K562 (cell line): ENCODE data around the gene GYS1. TPM values are rescaled to one million over a fixed set of nuclear protein-coding genes. Genes with fewer than 3 reads are reported as not detected.

Experiments
- BDP1 ChIP-seq: IDR thresholded peaks from 3 replicates; pipeline ENCODE4 v1.6.1; 2011; ENCODE audit not compliant: insufficient read length, insufficient read depth
- EP400 ChIP-seq: fragments of 450-650 bp; IDR thresholded peaks from 2 replicates; pipeline ENCODE4 v1.6.1; 2017; ENCODE audit warnings: antibody characterized with exemption, mild to moderate bottlenecking, moderate library complexity
- GATAD2B ChIP-seq: fragments of 450-650 bp; IDR thresholded peaks from 2 replicates; pipeline ENCODE4 v1.6.1; 2017; ENCODE audit warnings: mild to moderate bottlenecking, borderline replicate concordance
- HNRNPUL1 ChIP-seq: fragments of 200-400 bp; formaldehyde crosslinking; IDR thresholded peaks from 2 replicates; pipeline ENCODE4 v1.6.1; 2017; ENCODE audit warnings: low read length
- POLR3G ChIP-seq: IDR thresholded peaks from 2 replicates; pipeline ENCODE4 v1.6.1; 2011; ENCODE audit not compliant: insufficient read length, insufficient replicate concordance; ENCODE audit errors: extremely low read depth
- RFX5 ChIP-seq: IDR thresholded peaks from 2 replicates; pipeline ENCODE4 v1.6.1; 2011; ENCODE audit warnings: low read depth, mild to moderate bottlenecking, improper control_type of control experiment, low read length
- SRSF7 ChIP-seq: fragments of 200-400 bp; formaldehyde crosslinking; optimal IDR thresholded peaks from 2 replicates; pipeline ENCODE3; 2017; ENCODE audit warnings: mild to moderate bottlenecking, low read depth, low read length
- ZNF79 ChIP-seq: fragments of 250-450 bp; sonication (Bioruptor Pico); IDR thresholded peaks from 2 replicates; pipeline ENCODE4 v1.4.0; 2020; ENCODE audit warnings: low read depth, mild to moderate bottlenecking, moderate library complexity
- polyA plus RNA-seq, 8 experiments: library from polyadenylated mRNA; depleted of rRNA in 4 of 8; stranded (reverse) in 5 of 8; unstranded in 3 of 8; fragments of >200 nt; fragmentation: Nextera tagmentation in 2 of 8; fragmentation: Illumina TruSeq in 1 of 8; extraction: Ambion mirVana in 2 of 8; extraction: Trizol in 1 of 8; gene quantifications; 2 replicates each; pipeline versions ENCODE4 v1.2.1 to v1.2.3, GENCODE V29; 2011 to 2014; ENCODE audit warnings: inconsistent platforms in 1 of 8, missing spikeins in 1 of 8
- total RNA-seq, 7 experiments: library from RNA; depleted of rRNA in 6 of 7; stranded (reverse); fragments of >200 nt in 6 of 7; fragmentation: Illumina TruSeq in 2 of 7; extraction: Trizol in 2 of 7; gene quantifications; 2 replicates each; pipeline versions ENCODE4 v1.2.1 to v1.2.3, GENCODE V29; 2011 to 2021; ENCODE audit warnings: low replicate concordance in 1 of 7
- TF ChIP-seq, protein P1 (sequence below), 2 experiments: fragments of 450-650 bp in 1 of 2; sonication (generic) in 1 of 2; formaldehyde crosslinking in 1 of 2; IDR thresholded peaks; 2 replicates each; pipeline versions ENCODE4 v1.7.1 to v1.9.0; 2016 to 2022; ENCODE audit warnings: inconsistent platforms in 1 of 2, mild to moderate bottlenecking in 1 of 2, missing genetic modification reagents in 1 of 2
- TF ChIP-seq, protein P2 (sequence below): IDR thresholded peaks from 2 replicates; pipeline ENCODE4 v1.6.1; 2014; ENCODE audit warnings: antibody characterized with exemption
- TF ChIP-seq, protein P3 (sequence below): IDR thresholded peaks from 2 replicates; pipeline ENCODE4 v1.6.1; 2012; ENCODE audit warnings: low read depth, low read length, improper control_type of control experiment, borderline replicate concordance
- TF ChIP-seq, protein P4 (sequence below): fragments of 250-450 bp; sonication (Bioruptor Pico); IDR thresholded peaks from 2 replicates; pipeline ENCODE4 v1.9.0; 2021; ENCODE audit warnings: mild to moderate bottlenecking, inconsistent platforms

GYS1 gene
- total and polyA plus RNA-seq, 9 of the 15 experiments (the other 6 are each of a cell fraction or from before 2014, with no cell fraction given) = 1.9 to 31.1 (median 15.2) TPM

DNA sequence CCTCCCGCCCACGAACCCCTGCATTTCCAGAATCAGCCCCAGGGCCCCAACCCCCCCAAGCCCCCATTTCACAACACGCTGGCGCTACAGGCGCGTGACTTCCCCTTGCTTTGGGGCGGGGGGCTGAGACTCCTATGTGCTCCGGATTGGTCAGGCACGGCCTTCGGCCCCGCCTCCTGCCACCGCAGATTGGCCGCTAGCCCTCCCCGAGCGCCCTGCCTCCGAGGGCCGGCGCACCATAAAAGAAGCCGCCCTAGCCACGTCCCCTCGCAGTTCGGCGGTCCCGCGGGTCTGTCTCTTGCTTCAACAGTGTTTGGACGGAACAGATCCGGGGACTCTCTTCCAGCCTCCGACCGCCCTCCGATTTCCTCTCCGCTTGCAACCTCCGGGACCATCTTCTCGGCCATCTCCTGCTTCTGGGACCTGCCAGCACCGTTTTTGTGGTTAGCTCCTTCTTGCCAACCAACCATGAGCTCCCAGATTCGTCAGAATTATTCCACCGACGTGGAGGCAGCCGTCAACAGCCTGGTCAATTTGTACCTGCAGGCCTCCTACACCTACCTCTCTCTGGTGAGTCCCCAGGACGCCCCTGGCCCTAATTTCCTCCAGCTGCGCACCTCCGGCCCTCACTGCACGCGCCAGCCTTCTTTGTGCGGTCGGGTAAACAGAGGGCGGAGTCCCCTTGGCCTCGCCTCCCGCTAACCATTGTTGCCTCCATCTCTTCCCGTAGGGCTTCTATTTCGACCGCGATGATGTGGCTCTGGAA, 27.9 kb downstream of the GYS1 start, which contains the start of gene FTL (continued):
- TF ChIP-seq ZNF79 = no peak
- TF ChIP-seq BDP1 = no peak
- no peak for TF ChIP-seq POLR3G
- peak; percentile 80 for TF ChIP-seq EP400
- TF ChIP-seq RFX5 = no peak
- TF ChIP-seq, protein P1, sequence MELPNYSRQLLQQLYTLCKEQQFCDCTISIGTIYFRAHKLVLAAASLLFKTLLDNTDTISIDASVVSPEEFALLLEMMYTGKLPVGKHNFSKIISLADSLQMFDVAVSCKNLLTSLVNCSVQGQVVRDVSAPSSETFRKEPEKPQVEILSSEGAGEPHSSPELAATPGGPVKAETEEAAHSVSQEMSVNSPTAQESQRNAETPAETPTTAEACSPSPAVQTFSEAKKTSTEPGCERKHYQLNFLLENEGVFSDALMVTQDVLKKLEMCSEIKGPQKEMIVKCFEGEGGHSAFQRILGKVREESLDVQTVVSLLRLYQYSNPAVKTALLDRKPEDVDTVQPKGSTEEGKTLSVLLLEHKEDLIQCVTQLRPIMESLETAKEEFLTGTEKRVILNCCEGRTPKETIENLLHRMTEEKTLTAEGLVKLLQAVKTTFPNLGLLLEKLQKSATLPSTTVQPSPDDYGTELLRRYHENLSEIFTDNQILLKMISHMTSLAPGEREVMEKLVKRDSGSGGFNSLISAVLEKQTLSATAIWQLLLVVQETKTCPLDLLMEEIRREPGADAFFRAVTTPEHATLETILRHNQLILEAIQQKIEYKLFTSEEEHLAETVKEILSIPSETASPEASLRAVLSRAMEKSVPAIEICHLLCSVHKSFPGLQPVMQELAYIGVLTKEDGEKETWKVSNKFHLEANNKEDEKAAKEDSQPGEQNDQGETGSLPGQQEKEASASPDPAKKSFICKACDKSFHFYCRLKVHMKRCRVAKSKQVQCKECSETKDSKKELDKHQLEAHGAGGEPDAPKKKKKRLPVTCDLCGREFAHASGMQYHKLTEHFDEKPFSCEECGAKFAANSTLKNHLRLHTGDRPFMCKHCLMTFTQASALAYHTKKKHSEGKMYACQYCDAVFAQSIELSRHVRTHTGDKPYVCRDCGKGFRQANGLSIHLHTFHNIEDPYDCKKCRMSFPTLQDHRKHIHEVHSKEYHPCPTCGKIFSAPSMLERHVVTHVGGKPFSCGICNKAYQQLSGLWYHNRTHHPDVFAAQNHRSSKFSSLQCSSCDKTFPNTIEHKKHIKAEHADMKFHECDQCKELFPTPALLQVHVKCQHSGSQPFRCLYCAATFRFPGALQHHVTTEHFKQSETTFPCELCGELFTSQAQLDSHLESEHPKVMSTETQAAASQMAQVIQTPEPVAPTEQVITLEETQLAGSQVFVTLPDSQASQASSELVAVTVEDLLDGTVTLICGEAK (IDR thresholded peaks at IDR 0.05) = no peak
- TF ChIP-seq, protein P1 (CRISPR knock-in tag; IDR thresholded peaks at IDR 0.05) = 0 out of 2 replicates have a peak, but pooled peaks have one; percentile 30
- TF ChIP-seq, protein P2, sequence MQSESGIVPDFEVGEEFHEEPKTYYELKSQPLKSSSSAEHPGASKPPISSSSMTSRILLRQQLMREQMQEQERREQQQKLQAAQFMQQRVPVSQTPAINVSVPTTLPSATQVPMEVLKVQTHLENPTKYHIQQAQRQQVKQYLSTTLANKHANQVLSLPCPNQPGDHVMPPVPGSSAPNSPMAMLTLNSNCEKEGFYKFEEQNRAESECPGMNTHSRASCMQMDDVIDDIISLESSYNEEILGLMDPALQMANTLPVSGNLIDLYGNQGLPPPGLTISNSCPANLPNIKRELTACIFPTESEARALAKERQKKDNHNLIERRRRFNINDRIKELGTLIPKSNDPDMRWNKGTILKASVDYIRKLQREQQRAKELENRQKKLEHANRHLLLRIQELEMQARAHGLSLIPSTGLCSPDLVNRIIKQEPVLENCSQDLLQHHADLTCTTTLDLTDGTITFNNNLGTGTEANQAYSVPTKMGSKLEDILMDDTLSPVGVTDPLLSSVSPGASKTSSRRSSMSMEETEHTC = peak; percentile 98
- TF ChIP-seq GATAD2B = no peak
- TF ChIP-seq SRSF7 = no peak
- TF ChIP-seq, protein P3, sequence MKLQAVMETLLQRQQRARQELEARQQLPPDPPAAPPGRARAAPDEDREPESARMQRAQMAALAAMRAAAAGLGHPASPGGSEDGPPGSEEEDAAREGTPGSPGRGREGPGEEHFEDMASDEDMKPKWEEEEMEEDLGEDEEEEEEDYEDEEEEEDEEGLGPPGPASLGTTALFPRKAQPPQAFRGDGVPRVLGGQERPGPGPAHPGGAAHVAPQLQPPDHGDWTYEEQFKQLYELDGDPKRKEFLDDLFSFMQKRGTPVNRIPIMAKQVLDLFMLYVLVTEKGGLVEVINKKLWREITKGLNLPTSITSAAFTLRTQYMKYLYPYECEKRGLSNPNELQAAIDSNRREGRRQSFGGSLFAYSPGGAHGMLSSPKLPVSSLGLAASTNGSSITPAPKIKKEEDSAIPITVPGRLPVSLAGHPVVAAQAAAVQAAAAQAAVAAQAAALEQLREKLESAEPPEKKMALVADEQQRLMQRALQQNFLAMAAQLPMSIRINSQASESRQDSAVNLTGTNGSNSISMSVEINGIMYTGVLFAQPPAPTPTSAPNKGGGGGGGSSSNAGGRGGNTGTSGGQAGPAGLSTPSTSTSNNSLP = no peak
- TF ChIP-seq, protein P4, sequence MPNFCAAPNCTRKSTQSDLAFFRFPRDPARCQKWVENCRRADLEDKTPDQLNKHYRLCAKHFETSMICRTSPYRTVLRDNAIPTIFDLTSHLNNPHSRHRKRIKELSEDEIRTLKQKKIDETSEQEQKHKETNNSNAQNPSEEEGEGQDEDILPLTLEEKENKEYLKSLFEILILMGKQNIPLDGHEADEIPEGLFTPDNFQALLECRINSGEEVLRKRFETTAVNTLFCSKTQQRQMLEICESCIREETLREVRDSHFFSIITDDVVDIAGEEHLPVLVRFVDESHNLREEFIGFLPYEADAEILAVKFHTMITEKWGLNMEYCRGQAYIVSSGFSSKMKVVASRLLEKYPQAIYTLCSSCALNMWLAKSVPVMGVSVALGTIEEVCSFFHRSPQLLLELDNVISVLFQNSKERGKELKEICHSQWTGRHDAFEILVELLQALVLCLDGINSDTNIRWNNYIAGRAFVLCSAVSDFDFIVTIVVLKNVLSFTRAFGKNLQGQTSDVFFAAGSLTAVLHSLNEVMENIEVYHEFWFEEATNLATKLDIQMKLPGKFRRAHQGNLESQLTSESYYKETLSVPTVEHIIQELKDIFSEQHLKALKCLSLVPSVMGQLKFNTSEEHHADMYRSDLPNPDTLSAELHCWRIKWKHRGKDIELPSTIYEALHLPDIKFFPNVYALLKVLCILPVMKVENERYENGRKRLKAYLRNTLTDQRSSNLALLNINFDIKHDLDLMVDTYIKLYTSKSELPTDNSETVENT = peak; percentile 95
- peak; percentile 77; the same call in 1 of the 2 replicates for TF ChIP-seq HNRNPUL1
